Dedifferentiated amniotic fluid mesenchymal stem cell (primary cell): Measurements from ENCODE around the gene TBC1D30.
"Not testable (repeated sequence)": the region's sequence is repeated elsewhere in the genome, so short reads cannot be mapped to it uniquely, and the experiment has no call there.

Source experiments
- DNase-seq: peaks from one replicate; pipeline ENCODE4 v3.0.0-alpha.2; 2016; ENCODE audit errors: extremely low spot score

The TBC1D30 gene

GRCh38 chr12:64824500-64825142 is at the start of gene TBC1D30:
TBC1D30 (plus strand) TSS chr12:64824647; CDS start chr12:64824880, 233 bp downstream.
- no peak for DNase-seq

- DNase-seq, result not testable (repeated sequence)
Measured at GRCh38 chr12:64775147-64775736, 49.2 kb upstream of the TBC1D30 start.

GRCh38 chr12:64779354-64779974 is 45.0 kb upstream of the TBC1D30 start:
- no peak for DNase-seq

GRCh38 chr12:64780132-64780530 is 44.3 kb upstream of the TBC1D30 start:
- DNase-seq, result no peak

- DNase-seq, result no peak
Measured at GRCh38 chr12:64780531-64781279, 43.7 kb upstream of the TBC1D30 start.

- no peak for DNase-seq
Measured at GRCh38 chr12:64781280-64782190, 42.9 kb upstream of the TBC1D30 start.

- DNase-seq, result no peak
Measured at GRCh38 chr12:64782191-64782876, 42.1 kb upstream of the TBC1D30 start.

- DNase-seq, result no peak
Measured at GRCh38 chr12:64785838-64786237, 38.6 kb upstream of the TBC1D30 start.

- DNase-seq, result no peak
Measured at GRCh38 chr12:64790166-64790565, 34.3 kb upstream of the TBC1D30 start.

- peak; percentile 17 for DNase-seq
Measured at GRCh38 chr12:64791036-64791435, 33.4 kb upstream of the TBC1D30 start.

- no peak for DNase-seq
Measured at GRCh38 chr12:64792128-64792527, 32.3 kb upstream of the TBC1D30 start.

- DNase-seq, result no peak
Measured at GRCh38 chr12:64793610-64794009, 30.8 kb upstream of the TBC1D30 start.

- no peak for DNase-seq
Measured at GRCh38 chr12:64794305-64794704, 30.1 kb upstream of the TBC1D30 start.

- DNase-seq, result peak; percentile 96
Measured at GRCh38 chr12:64796205-64796845, 28.1 kb upstream of the TBC1D30 start.

- DNase-seq, result no peak
Measured at GRCh38 chr12:64797156-64797555, 27.3 kb upstream of the TBC1D30 start.

GRCh38 chr12:64798165-64798564 is 26.3 kb upstream of the TBC1D30 start:
- DNase-seq, result no peak

GRCh38 chr12:64800640-64801039 is 23.8 kb upstream of the TBC1D30 start:
- DNase-seq, result no peak

- no peak for DNase-seq
Measured at GRCh38 chr12:64801381-64801780, 23.1 kb upstream of the TBC1D30 start.

GRCh38 chr12:64802180-64802775 is 22.2 kb upstream of the TBC1D30 start:
- not testable (repeated sequence) for DNase-seq

GRCh38 chr12:64806173-64806572 is 18.3 kb upstream of the TBC1D30 start:
- no peak for DNase-seq
